ENCODE results near the gene EXOC2. TPM values are rescaled to one million over a fixed set of nuclear protein-coding genes. Genes with fewer than 3 reads are reported as not detected.

EXOC2 gene
- total RNA-seq, 1 donor = 18.6 TPM

GRCh38 chr6:503610-504362, 189.2 kb downstream of the EXOC2 start:
- no peak for DNase-seq (ENCODE audit: low read depth in 2 of 3, low spot score in 2 of 3)

GRCh38 chr6:502761-503160, 190.2 kb downstream of the EXOC2 start:
- no peak for DNase-seq (ENCODE audit: low read depth in 2 of 3, low spot score in 2 of 3)

DNA sequence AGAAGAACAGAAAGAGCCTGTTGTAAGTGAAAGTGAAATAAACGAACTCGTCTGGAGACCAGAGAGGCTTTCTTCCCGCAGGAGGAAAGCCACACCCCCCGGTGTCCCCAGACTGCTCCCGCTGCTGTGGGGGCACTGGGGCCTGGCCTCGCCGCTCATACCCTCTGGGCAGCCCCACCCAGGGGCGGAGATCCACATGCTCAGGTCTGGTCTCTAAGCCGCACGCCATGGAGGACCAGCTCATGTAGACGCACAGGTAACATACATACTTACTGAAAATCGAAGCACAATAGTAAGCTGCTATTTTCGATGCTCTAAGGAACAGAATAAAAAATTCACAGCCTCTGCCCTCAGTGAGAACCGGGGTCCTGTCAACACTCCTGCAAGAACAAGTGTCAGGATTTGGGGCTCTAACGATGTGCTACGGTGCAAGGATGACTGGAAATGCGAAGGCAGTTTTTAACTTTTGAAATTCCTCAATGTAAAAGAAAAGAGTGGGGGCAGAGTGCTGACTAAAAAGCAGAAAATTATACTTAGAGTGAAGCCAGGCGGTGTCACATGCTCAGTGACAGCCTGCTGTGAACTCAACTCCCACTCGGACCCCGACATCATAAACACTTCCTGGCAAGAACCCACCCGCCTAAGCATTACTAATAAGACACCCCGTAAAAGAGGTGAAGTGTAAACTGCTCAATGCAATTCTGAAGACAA, 190.9 kb downstream of the EXOC2 start:
- DNase-seq (ENCODE audit: low read depth in 2 of 3, low spot score in 2 of 3) = peak in 1 of 3 donors; percentile 17

- peak in 1 of 3 donors; percentile 29 for DNase-seq (ENCODE audit: low read depth in 2 of 3, low spot score in 2 of 3)
Observed at GRCh38 chr6:499617-500016, 193.3 kb downstream of the EXOC2 start.

- DNase-seq (ENCODE audit: low read depth in 2 of 3, low spot score in 2 of 3) = peak in 2 of 3 donors; percentile 9 to 23
Observed at GRCh38 chr6:498795-499231, 194.1 kb downstream of the EXOC2 start.

- DNase-seq (ENCODE audit: low read depth in 2 of 3, low spot score in 2 of 3) = no peak
Observed at GRCh38 chr6:497258-497657, 195.7 kb downstream of the EXOC2 start.

DNA sequence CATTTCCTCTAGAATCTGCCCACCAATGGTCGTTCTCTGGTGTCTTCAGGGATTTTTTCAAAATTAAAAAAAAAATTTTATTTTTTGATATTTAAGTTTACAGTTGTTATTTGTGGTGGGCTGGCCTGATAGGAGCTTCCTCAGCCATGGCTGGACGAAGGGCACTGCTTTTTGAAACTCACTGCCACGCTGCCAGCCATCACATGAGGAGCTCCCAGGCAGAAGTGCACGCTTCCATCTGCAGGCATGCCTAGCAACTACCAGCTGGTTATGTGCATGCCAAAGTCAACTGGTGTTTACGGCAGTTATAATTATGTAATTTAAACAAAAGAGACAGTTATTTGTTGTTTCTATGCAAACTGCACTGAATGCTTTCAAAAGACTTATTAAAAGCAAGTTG, 196.3 kb downstream of the EXOC2 start:
- no peak for DNase-seq (ENCODE audit: low read depth in 2 of 3, low spot score in 2 of 3)

- DNase-seq (ENCODE audit: low read depth in 2 of 3, low spot score in 2 of 3) = no peak
Observed at GRCh38 chr6:494394-494793, 198.5 kb downstream of the EXOC2 start.

DNA sequence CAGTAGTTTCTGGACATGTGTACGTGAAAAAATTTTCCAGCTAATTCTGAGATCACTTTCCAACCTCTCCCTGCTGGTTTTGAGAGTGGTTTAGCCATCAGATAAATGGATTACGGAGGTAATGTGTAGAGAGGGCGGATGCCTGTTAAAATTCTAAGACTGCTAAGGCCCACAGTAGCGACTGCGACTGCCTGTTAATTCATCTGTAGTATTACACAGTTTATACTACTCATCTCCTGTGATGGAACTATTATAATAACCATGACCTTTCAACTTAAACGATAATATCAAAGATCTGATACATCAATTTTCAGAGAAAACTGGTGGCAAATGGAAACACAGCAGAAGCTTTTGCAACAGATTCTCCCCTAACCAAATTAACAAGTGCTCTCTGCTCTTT, 199.1 kb downstream of the EXOC2 start:
- no peak for DNase-seq (ENCODE audit: low read depth in 2 of 3, low spot score in 2 of 3)

DNA sequence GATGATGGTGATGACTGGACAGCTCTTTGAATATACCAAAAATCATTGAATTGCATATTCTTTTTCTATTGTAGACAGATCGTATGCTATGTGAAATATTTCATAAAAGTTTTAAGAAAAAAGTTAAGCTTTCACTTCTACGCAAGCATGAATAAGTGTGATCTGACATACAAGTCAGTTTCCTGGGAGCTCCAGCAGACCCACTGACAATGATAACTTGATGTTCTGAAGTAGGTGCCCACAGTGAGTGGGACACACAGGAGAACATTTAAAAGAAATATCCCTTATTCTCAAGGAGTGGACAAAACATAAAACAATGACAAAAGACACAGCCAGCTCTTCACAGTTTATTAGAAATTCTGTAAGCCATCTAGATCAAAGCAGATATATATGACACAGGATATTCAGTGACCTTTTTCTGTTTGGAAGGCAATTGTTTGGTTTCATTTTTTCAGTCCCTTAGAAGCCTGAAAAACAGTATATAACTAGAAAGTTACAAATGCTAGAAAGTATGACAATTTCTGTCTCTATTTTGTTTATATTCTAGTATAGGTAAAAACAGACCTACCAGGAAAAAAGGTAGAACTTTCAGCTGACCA, 200.0 kb downstream of the EXOC2 start:
- DNase-seq (ENCODE audit: low read depth in 2 of 3, low spot score in 2 of 3) = no peak

GRCh38 chr6:492178-492577, 200.8 kb downstream of the EXOC2 start:
- DNase-seq (ENCODE audit: low read depth in 2 of 3, low spot score in 2 of 3) = no peak

DNA sequence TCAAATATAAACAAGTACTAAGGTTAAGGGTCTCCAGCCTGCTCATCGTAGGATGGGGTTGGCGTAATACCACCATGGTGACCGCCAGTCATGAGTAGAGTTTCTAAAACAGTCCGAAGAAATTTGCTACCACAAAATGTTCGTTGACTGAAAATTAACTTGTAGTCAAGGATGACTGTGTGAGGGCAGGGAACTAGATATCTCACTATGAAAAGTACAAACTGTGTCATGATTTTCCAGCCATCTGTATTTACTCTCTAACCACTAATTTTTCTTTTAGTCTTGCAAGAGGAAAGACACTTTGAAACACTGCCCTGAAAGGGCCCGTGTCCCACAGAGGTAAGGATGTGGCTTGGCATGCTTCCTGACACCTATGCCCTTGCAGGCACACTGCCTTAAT, 201.7 kb downstream of the EXOC2 start:
- peak in 1 of 3 donors; percentile 55 for DNase-seq (ENCODE audit: low read depth in 2 of 3, low spot score in 2 of 3)

- peak in 2 of 3 donors; percentile 9 to 32 for DNase-seq (ENCODE audit: low read depth in 2 of 3, low spot score in 2 of 3)
Observed at GRCh38 chr6:490251-491037, 202.5 kb downstream of the EXOC2 start.

DNA sequence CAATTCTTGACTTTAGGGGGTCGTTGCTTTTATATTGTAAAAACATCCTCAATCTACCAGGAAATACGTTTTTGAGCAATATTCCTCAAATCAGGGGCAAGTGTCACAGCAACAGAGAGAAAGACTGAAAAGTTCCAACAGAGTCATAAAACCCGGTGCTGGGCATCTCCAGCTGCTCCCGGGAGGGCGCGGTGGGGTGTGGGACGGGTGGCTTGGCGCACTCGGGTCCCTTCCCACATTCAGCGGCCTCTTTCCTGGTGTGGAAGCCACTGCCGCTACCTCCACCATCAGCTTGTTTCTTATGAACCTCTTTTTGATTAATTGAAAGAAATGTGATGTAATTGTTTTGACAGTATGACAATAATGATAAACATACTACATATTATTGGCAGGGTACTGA, 203.2 kb downstream of the EXOC2 start:
- DNase-seq (ENCODE audit: low read depth in 2 of 3, low spot score in 2 of 3) = no peak

GRCh38 chr6:489001-489400, 203.9 kb downstream of the EXOC2 start:
- no peak for DNase-seq (ENCODE audit: low read depth in 2 of 3, low spot score in 2 of 3)

GRCh38 chr6:487956-488355, 205.0 kb downstream of the EXOC2 start:
- no peak for DNase-seq (ENCODE audit: low read depth in 2 of 3, low spot score in 2 of 3)

GRCh38 chr6:485655-486170, 207.2 kb downstream of the EXOC2 start:
- no peak for DNase-seq (ENCODE audit: low read depth in 2 of 3, low spot score in 2 of 3)

DNA sequence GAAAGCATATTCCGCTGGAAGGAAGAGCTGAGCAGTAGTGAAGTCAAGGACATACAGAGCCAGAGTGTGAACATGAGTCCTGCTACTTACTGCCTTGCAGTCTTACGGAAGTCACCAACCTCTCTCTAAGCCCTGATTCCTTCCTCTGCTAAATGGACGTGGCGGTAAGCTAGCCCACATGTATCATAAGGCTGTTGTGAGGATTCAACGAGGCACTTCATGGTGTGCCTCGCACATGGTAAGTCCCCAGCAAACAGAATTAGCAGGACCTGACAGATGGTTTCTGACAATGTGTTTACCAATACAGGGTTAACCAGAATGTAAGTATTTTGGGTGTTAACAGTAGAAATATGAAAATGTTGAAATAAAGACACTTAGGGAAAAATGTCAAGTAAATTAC, 208.2 kb downstream of the EXOC2 start:
- no peak for DNase-seq (ENCODE audit: low read depth in 2 of 3, low spot score in 2 of 3)

GRCh38 chr6:484086-484745, 208.7 kb downstream of the EXOC2 start:
- no peak for DNase-seq (ENCODE audit: low read depth in 2 of 3, low spot score in 2 of 3)

DNA sequence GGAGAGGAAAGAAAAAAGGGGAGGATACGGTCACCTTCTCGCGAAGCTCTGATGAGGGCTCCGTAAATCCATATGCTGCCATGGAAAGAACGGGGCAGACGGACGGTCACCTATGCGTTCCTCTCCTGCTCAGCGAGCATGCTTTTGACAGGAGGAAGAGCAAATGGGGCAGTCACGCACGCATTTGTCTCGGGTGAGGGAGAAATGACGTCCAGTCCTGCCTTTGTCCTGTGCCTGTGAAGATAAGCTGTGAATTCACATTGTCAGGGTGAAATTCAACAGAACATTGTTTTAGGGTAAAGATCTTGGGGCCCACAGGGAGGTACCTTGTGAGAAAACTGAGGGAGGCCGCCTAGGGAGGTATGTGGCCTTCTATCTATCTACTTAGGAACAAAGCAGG, 217.6 kb downstream of the EXOC2 start:
- DNase-seq (ENCODE audit: low read depth in 2 of 3, low spot score in 2 of 3) = no peak
